ENCODE measurements around the gene TSPAN17.
A peak's percentile ranks its signal among the peaks of the same experiment; 100 is the strongest.

The TSPAN17 gene

DNA sequence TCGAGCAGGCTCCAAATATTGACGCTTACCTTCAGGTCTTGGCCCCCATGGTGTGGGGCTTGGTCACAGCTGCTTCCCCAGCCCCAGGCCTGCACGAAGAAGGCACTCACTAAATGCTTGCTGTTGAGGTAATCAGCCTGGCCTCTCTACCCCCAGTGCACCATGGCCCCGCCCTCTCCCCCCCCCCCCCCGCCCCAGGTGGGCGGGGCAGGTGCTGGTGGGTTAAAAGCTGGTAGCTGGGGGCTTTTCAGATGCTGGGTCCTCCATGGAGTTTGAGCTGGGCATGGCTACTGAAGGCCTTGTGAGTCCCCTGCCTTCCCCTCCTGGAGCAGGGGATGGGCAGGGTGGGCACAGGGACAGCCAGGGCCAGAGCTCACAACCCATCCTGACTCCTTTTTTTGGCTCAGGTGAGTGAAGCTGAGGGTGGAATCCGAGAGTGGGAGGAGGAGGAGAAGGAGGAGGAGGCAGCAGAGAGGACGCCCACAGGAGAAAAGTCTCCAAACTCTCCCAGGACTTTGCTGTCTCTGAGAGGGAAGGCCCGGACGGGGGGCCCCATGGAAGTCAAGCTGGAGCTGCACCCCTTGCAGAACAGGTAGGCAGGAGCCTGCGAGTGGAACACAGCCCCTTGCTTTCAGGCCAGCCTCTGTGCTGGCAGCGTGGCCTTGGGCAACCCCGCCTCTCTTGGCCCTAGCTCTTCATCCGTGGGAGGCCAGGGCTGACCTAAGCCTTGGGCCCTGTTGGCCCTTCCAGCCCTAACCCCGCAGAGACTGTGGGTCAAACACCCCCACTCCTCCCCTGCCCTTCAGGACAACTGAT, 4.4 kb upstream of the TSPAN17 start:
- no peak for DNase-seq (ENCODE audit: low read depth)

DNA sequence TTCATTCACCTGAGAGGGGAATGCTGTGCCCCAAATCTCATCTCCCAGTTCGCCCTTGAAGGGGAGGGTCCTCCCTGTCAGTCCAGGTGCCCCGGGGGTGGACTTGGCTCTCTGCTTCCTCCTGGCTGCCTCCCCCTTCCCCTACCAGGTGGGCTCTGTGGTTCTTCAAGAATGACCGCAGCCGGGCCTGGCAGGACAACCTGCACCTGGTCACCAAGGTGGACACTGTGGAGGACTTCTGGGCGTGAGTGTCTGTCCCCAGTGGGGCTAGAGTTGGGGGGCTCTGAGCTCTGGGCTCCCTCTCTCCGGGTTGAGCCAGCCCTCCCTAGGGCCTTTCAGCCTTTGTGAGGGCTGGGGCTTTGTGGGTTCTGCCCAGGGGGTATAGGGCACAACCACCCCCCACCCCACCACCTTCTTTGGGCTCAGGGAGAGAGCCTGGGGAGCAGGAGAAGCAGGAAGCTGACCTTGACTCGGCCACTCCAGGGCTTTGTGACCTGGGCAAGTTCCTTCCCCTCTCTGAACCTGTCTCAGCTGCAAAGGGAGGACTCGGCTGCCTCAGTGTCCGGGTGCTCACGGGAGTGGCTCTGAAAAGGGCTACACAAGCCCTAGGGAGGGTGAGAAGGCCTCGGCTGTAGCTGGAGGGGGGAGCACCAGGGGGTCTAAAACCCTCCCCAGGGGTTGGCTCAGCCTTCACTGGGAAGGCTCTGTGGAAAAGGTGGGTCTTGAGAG, 3.6 kb upstream of the TSPAN17 start:
- DNase-seq (ENCODE audit: low read depth) = no peak

DNA sequence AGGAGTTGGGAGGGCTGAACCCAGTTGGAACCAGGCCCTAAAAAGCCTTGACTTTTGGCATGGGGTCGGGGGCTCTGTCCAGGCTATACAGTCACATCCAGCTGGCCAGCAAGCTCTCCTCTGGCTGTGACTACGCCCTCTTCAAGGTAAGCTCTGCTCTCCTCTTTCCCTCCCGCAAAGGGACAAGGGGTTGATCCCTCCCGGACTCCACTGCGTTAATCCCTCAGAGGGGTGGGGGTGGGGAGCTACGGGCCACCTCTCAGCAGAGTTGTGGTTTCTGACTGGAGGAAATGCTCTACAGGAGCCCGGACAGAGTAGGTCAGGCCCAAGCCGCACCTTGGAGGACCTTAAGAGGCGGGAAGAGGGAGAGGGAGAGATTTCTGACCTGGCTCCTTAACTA, 3.0 kb upstream of the TSPAN17 start:
- DNase-seq (ENCODE audit: low read depth) = no peak

DNA sequence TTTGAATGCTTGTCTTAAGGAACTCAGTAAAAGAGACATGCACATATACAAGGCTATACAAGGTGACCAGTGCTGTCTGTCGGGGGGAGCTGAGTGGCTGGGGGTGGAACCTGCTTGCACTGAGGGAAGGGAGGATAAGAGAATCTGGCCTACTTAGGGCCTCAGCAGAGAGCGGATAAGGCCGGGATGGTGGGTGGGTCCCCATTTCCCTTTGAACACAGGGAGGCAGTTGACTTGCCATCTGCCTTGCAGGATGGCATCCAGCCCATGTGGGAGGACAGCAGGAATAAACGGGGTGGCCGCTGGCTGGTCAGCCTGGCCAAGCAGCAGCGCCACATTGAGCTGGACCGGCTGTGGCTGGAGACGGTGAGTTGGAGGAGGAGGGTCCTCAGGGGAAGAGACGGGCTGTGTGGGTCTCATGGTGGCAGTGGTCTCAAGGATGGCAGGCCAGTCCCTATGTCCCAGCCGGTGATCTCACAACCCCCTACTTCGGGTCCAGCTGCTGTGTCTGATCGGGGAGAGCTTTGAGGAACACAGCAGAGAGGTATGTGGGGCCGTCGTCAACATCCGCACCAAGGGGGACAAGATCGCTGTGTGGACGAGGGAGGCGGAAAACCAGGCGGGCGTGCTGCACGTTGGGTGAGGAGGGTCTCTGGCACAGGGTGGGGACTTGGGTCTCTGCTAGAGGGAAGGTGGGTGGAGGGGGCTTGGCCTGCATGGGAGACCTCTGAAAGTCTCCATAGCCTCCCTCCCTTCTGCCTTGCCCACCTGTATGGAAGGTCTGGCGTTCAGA, 2.2 kb upstream of the TSPAN17 start:
- DNase-seq (ENCODE audit: low read depth) = no peak

DNA sequence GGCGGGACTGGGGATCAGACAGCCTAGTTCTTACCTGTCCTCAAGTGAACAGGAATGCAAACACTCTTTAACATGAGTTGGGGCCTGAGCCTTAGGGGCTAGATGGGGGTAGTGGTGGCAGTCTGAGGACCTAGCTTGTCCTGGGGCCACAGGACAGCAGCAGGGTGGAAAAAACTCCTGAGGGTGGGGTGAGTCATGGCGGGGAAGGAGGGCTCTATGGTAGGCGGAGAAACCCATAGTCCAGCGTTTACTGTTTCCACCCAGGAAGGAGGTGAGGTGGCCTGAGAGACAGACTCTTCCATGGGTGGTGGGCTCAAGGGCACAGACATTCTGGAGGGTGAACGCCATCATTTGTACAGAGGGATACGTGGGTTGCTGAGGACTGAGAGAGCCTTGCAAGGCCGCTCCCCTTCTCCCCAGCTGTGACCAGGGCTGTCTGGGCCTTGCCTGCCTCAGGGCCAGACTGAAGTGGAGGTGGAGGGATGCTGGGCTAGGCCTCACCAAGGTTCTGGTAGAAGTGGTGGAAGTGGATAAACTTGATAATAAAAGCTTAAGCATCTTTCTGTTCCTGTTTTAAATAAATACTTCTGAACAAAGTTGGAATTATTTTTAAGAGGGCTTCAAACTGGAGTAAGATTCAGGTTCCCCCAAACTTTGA, 1.1 kb upstream of the TSPAN17 start:
- no peak for DNase-seq (ENCODE audit: low read depth)

DNA sequence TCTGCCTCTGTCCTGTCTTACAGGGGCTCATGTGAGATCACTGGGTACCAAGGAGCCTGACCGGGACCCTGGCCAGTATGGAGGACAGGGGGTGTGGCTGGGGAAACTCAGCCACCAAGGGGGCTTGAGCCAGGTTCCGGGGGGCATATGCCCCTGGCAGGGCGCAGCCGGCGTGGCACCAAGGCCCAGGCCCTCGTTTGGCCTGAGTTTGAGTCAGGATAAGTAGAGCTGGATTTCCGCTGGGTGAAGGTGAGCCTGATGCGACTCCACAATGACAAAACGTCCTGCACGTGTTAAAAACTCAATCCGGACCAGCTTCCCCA, 616 bp upstream of the TSPAN17 start:
- DNase-seq (ENCODE audit: low read depth) = no peak

DNA sequence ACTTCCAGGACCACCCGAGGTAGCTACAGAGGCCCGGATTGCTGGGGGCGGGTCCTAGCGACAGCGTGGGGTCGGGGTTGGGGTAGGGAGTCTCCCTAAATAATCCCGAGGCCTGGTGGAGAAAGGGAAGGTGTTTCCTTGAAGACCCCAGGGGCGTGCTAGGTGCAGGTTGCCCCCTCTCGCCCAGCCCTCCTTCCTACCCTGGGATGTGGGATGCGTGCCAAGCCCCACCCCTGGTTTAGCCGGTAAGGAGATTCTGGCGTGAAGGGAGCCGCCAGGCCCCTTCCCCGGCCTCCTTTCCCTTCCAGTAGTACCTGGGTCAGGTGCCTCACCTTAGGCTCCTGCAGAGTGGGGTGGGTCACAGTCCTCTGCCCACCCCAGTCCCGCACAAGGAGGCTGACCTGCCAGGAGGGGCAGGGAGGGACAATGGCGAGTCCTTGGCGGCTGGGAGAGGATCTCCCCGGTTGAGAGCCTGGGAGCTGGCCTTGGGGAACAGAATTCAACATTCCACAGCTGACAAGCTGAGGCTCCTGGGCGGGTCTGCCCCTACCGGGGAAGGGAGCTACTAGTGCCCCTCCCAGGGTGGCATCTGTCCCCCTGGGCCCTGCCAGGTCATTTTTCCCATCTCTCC, 674 bp downstream of the TSPAN17 start:
- no peak for DNase-seq (ENCODE audit: low read depth)

DNA sequence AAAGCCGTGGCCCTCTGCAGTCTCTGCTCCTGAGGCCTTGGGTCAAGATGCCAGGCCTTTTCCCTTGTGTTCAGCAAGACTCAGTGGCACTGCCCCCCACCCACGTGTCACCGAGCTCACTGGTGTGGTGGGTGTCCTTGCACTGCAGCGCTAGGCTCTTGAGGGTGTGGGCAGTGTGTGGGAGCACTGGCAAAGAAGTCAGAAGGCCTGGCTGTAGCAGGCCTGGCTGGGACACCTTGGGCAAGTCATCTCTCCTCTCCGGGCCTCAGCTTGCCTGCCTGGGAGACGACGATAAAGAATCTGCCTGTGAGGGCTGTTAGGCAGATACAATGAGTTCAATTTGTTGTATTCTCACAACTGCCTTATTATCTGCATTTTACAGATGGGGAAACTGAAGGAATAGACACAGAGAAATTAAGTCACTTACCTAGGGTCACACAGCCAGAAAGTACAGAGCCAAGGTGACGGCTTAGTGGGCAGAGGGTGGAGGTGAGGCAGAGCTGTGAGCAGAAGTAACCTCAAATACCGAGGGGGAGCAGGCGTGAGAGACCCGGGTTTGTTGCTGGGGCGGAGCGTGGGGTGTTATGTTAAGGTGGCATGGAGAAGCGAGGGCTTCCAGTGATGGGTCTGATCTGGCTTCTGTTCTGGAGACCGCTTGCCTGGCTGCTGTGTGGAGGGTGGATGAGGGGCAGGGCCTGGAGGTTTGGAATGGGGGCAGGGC, 1.4 kb downstream of the TSPAN17 start:
- DNase-seq (ENCODE audit: low read depth) = no peak

DNA sequence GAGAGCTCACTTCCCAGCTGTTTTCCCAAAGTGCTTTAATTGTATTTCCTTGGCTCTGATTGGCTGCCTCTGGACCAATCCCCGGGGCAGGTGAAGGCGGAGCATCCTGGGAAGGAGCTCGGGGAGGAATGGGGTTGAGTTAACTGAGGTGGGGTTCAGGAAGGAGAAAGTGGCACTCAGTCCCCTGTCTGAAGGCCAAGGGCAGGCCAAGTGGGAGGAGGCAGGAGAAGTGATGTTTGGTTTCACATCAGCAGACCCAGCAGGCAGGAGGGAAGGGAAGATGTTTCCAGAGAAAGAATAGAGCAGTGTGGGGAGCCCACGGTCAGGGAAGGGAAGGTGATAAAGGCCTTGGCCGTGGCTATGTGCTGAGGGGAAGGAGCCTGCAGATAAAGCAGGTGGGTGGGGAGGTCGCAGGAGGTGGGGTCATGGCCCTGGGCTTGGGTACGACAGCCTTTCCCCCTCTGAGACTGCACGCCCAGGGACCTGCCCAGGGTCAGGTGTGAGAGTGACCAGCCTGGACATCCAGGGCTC, 3.1 kb downstream of the TSPAN17 start:
- no peak for DNase-seq (ENCODE audit: low read depth)

DNA sequence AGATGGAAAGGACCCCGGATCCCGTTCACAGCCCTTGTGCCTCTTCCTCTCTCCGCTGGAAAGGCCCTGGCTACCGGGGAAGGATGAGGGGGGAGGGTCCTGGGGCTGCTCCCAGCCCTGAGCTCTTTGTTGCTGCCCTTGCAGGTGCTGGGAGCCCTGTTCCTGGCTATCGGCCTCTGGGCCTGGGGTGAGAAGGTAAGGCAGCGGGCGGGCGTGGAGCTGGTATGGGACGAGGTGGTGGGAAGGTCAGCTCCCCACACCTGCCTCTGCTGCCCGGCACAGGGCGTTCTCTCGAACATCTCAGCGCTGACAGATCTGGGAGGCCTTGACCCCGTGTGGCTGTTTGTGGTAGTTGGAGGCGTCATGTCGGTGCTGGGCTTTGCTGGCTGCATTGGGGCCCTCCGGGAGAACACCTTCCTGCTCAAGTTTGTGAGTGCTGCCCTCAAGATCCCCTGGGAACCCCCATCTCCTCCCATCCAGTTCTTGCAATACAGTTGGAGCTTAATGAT, 4.2 kb downstream of the TSPAN17 start:
- no peak for DNase-seq (ENCODE audit: low read depth)

DNA sequence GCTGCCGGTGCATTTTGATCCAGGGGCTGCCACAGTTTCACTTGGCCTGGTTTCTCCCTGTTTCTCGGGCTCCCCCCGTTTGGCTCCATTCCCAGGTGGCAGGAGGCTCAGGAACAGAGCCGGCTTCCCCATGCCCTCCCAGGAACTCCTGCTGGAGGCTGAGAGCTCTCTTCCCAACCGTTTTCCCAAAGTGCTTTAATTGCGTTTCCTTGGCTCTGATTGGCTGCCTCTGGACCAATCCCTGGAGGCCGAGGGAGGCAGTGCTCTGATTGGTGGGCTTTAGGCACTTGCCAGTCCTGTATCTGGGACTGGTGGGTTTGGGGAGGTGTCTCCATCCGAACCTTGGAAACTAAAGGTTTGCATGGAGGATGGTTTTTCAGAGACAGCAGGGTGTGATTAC, 4.9 kb downstream of the TSPAN17 start:
- DNase-seq (ENCODE audit: low read depth) = no peak

DNA sequence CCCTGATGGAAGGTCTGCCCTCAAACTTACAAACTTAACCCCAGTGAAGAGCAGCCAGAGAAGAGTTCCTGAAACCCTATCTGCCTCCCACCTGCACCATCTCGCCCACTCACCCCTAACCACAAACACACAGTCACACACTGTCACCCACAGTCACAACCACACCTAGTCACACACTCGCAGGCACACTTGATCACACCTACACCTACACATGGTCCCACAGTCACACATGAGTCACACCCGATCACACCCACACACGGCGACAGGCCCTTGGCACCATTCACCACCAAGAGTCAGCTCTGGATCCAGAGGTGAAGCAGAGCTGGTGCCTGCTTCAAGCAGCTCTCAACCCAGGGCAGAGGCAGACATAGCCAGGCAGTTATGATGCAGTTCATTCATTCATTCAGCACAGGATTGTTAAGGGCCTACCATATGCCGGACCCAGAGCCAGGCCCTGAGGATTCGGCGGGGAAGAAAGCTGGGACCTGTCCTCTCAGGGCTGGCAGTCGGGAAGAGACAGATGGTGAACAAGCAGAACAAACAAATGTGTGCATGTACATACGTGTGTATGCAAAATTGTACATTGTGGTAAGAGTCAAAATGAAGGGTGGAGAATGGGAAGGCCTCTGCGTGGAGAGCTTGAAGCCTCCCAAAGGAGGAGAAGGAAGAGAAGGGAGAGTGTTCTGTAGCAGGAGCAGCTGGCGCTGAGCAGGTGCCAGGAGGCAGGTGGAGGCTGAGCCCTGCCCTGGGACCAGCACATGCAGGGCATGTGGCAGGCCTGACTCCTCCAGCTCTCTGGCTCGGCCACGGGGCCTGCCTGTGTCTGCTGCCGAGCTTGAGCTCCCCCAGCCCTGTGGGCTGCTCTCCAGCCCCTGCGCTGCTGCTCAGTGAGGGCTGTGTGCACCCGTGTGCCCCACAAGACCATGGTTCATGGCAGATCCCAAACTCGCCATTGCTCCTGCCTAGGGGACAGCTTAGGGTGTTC, 6.4 kb downstream of the TSPAN17 start:
- DNase-seq (ENCODE audit: low read depth) = no peak

DNA sequence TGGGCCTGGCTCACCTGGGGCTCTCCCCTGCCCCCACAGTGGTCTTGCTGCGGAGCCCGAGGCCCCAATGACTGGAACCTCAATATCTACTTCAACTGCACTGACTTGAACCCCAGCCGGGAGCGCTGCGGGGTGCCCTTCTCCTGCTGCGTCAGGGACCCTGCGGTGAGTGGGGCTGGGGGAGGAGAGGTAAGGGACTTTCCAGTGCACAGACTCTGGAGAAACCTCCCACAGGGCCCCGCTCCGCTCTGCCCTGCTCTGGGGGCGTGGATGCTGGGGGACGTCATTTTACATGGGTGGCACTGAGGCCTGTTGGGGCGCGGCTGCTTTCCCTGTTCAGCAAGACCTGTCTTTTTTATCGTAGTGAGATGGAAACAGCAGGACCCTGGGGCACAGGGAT, 7.6 kb downstream of the TSPAN17 start:
- no peak for DNase-seq (ENCODE audit: low read depth)

DNA sequence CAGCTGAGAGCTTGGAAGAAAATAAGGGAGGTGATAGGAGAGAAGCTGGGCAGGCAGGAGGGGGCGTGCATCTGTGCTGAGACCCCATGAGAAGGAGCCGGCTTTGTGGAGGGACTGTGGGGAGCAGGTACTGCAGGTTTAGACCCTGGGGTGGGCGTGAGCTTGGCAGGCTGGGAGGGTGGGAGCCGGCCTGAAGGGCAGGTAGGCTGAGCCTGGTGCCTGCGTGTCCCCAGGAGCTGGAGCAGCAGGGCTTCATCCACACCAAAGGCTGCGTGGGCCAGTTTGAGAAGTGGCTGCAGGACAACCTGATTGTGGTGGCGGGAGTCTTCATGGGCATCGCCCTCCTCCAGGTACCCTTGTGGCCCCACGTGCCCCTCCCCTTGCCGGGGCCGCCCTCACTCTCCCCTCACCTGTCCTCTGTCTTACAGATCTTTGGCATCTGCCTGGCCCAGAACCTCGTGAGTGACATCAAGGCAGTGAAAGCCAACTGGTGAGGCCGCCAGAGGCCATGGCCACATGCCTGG, 9.2 kb downstream of the TSPAN17 start:
- no peak for DNase-seq (ENCODE audit: low read depth)

DNA sequence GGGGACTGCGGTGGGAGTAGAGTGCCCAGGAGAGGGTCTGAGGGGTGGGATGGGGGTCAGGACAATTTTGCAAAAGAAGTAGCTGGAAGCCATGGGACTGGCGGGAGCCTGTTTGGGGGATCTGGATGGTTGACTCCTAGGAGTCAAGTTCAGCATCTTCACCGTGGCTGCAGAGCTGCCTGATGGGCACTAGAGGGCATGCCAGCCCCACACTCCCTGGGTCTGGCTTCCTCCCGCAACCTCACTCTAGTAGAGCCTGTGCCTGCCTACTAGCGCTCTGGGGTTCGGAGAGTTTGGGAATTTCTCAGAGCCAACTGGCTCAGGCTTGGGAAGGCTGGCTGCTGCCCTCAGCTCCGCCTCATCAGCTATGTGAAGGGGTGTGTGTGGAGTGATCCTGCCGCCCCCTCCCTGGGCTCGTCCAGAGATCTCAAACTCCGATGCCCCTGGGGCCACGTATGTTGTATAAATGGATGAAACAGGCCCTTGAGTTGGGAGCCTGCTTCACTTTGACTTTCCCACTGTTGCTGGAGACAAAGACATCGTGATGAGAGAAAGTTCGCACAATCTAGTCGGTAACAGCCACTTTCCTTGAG, 10.8 kb downstream of the TSPAN17 start:
- peak; percentile 33 for DNase-seq (ENCODE audit: low read depth)

DNA sequence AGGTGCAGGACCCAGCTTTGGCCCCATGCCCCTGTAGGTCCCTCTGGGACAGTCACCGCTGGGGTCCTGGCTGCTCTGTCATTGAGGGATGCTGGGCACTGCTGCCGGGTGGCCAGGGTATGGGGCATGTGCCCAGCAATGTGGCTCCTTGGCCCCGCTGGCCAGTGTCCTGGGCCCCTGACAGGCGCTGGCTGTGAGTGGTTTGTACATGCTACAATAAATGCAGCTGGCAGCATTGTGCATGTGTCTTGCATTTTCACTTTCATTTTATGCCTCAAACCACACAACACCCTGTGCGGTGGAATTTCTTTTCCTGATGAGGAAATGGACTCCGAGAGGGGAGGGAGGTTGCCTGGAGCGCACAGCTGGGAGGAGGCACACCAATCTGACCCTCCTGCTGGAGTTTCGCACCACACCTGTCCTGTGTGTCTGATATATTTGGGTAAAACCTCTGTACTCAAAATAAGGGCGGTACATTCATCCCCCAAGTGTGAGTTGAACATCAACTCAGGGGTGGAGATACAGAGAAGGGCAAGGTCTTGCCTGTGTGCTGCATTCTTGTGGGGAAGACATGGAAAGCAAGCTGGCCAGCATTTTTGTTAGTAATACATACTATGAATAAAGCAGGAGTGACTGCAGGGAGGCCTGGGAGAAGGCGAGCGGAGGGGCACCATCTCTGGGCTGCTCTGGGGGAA, 11.7 kb downstream of the TSPAN17 start:
- no peak for DNase-seq (ENCODE audit: low read depth)

DNA sequence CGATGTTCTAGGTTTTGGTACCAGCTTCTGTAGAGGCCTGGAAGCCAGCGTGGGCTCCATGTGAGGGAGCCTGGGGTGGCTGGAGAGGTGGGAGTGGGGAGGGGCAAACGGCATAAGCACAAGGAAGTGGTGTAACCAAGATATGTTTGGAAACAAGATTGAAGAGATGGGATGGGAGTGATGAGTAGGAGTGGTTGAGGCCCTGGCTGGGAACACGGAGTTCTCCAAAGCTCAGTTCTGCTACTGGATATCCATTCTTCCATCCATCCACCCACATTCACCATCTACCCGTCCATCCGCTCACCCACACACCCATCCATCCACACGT, 12.2 kb downstream of the TSPAN17 start:
- DNase-seq (ENCODE audit: low read depth) = no peak

DNA sequence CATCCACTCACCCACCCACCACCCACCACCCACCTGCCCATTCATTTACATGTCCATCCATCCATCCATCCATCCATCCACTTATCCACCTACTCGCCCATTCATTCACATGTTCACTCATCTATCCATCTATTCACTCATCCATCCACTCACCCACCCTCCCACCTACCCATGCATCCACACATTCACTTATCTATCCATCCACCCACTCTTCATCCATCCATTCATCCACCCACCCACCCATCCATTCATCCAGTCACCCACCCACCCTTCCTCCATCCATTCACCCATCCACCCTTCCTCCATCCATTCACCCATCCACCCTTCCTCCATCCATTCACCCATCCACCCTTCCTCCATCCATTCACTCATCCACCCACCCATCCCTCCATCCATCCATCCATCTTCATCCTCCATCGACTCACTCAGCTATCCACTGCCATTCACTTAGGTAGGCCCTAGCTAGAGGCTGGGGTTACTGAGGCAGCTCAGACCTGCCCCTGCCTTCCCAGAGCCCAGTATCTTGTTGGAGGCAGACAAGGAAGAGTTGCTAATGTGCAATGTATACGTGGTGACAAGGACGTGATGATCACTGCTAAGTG, 12.7 kb downstream of the TSPAN17 start:
- no peak for DNase-seq (ENCODE audit: low read depth)

Data from GM04504 (cell line).